ENCODE measurements around the gene CRYL1.

- TF ChIP-seq CTCF (IDR thresholded peaks at IDR 0.05; ENCODE audit: poor library complexity) (no peak), EZH2phosphoT487 (IDR thresholded peaks at IDR 0.05; ENCODE audit: low read depth, severe bottlenecking, unreplicated experiment) (no peak)
Measured at GRCh38 chr13:20462921-20463320, 62.7 kb downstream of the CRYL1 start.
